Left colon (tissue), 2 donors: Measurements from ENCODE around the gene PPM1L. TPM values are rescaled to one million over a fixed set of nuclear protein-coding genes. Genes with fewer than 3 reads are reported as not detected.
"Not testable (repeated sequence)": the region's sequence is repeated elsewhere in the genome, so short reads cannot be mapped to it uniquely, and the experiment has no call there.

ENCODE experiments used
- ATAC-seq: fragments of 200-7000 bp; cut with Tn5 transposase; one replicate; pipeline ENCODE4 v1.9.1; 2020; ENCODE audit warnings: mild to moderate bottlenecking, moderate library complexity
- DNase-seq, 2 donors: peaks; one replicate each; pipeline ENCODE4 v3.0.0-alpha.2; 2020
- intact Hi-C, 2 donors: fragments of 100-400 bp; cut with DNase I in 1 of 2; cut with micrococcal nuclease in 1 of 2; formaldehyde crosslinking; loops; one replicate each; pipeline versions ENCODE4 v1.11.2 to v1.14.0; 2022; cut with DNase I, micrococcal nuclease
- total RNA-seq, 2 donors: library from RNA; stranded (reverse); fragmentation: NEBNext Ultra II Directional; extraction: Animal tissue kit (Norgen Biotek cat#: 25700); gene quantifications; one replicate each; pipeline ENCODE4 v1.2.1, GENCODE V29; 2021
- donor health status: DM: no; HTN: no; CAD: no.
- donor health status: DM: yes; HTN: yes; CAD: no.

Gene PPM1L
- total RNA-seq, 2 donors from 2014 or later: 16.9 to 20.4 TPM

DNA sequence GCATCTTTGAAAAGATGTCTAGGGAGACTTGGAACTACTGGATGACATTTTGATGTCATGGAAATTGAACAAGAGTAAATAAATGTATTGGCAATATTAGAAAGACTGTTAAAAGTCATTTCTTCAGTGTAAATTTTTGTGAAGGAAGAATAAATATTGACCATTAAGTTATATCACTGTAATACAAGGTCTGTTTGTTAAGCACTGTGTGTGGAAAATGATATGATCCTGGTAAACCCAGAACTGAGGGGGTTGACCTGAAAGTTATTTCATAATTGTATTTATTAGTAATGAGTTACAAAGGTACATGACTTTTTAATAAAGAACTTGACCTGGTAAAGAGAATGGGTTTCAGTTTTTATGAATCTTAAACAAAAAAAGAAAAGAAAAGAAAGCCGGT lies 242.6 kb downstream of the PPM1L start:
- intact Hi-C loops: no loop called here
- DNase-seq (no peak), ATAC-seq (no peak)

DNA sequence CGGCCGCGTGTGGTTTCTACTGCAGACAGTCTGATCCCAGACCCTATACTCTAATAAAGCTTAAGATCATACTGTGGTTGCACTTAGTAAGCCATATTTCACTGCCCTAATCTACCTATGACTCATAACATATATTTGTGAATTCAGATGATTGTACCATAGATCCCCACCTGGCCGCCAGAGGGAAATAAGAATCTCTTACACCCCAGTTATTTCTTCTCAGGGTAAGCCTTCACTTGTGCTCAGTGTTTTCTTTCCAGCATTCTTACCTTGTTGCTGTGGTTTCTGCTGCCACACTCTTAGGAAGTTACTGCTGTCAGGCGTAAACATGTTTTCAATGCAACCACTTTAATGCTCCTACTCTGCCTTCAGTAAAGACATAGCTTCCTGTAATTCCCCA lies 243.2 kb downstream of the PPM1L start:
- intact Hi-C loops: no loop called here
- no peak for DNase-seq
- no peak for ATAC-seq

DNA sequence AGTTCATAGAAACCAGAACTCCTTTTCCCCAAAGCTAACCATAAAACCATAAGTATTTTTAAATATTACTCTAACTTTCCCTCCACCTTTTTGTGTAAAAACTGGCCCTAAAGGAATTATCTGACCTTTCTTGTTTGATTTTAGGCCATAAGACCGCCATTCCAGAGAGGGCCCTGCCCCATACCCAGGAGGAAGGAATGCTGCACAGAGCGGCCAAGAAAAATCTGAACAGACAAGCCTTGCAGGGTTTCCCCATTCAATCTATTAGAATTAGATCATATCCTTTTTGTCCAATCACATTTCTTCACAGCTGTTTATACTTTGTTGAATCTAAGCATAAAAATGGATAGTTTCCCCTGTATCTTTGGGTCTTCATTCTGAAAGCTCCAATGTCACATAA lies 252.1 kb downstream of the PPM1L start:
- DNase-seq (no peak), ATAC-seq (no peak)
- intact Hi-C loops: no loop called here

DNA sequence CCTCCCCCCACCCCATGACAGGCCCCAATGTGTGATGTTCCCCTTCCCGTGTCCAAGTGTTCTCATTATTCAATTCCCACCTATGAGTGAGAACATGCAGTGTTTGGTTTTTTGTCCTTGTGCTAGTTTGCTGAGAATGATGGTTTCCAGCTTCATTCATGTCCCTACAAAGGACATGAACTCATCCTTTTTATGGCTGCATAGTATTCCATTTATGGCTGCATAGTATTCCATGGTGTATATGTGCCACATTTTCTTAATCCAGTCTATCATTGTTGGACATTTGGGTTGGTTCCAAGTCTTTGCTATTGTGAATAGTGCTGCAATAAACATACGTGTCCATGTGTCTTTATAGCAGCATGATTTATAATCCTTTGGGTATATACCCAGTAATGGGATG lies 254.1 kb downstream of the PPM1L start:
- DNase-seq, intact Hi-C loops, ATAC-seq: not testable (repeated sequence)

DNA sequence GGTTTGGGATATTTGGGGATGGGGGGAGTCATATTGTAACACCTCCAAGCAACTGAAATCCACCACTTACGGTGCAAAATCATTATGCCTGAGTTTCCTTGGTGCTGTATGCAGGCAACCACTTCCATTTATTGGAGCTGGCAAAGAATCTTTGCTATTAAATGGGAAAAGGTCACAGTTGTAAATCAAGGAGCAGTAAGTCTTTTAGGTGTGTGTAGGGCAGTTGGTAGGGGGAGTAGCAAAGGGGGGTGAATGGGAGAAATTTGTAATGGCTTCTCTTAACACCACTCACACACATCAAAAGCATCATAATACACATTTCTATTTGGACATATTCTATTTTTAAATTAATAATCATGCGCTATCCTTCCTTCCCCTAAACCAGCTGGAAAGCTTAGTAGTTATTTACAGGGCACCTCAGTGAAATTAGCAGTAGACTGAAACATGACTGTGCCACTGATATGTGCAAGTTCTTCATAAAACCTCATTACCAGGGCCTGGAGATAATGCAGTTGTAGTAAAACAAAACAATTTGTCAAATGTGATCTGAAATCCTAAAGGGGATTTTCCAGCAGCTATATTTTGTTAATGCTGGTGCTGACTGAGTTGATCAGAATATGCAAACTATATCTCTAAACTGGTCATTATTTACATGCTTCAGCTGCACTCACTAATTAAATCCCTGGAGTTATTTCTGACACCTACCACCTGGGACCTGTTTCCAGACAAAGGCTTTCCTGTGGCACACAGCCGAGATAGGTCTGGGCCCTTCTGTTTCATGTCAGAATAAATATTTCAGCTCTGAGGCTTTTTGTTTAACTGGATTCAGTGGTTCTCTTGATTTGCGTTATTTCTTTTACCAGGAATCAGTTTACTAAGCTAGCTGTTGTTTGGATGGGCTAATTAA lies 259.1 kb downstream of the PPM1L start:
- ATAC-seq (no peak), DNase-seq (no peak)
- intact Hi-C loops: no loop called here

DNA sequence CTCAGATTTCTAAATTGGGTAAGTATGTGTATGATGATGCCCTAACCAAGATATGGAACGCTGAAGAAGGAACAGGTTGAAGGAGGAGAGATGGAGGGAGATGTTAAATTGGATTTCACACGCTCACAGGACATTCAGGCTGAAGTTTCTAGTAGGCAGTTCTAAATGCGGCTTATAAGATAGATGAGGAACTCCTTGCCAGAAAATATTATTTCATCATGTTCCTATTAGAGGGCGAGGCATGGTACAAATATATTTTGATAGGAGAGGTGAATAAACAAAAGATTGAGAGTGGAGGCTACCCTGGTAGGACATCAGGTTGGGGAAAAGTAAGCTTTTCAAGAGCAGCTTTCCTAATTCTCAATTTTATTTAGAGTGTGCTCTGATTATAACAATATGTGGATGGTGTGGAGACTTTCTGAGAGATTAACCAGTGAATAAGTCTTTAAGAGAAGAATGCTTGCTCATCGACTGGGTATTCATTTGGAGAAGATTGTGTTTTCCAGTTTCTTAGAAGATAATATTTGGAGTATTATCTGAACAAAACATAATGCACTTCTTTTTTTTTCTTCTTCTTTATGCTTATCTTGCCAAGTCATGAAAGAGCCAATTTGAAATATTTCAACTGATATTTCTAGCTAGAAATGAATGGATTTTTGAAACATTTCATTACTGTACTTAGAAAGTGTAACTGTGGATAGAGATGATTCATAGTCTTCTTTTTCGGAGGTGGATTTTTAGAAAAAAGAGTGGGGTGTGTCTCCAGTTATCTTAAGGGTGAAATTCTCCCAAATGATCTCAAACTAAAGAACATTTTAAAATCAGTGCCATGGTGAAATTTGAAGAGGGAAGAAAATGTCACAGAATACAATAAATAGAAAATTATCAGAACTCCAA lies 260.6 kb downstream of the PPM1L start:
- DNase-seq (no peak), ATAC-seq (no peak)
- intact Hi-C loops: no loop called here

DNA sequence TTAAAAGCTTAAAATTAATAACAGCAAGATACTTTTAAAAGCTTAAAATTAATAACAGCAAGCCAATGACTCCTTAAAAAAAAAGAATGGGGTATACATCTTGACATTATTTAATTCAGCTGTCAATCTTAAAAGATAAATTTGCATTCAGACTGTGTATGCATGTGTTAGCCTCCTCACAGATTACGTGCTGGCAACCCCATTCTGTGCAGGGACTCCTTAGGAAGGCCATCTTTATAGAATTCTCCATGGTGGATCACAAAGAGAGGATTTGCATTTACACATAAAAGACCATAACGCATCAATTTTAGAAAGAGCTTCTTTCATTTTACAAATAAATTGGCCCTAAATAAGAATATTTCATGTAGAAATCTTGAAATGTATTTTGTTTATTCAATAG lies 261.9 kb downstream of the PPM1L start:
- no peak for ATAC-seq
- DNase-seq: no peak
- intact Hi-C loops: no loop called here

DNA sequence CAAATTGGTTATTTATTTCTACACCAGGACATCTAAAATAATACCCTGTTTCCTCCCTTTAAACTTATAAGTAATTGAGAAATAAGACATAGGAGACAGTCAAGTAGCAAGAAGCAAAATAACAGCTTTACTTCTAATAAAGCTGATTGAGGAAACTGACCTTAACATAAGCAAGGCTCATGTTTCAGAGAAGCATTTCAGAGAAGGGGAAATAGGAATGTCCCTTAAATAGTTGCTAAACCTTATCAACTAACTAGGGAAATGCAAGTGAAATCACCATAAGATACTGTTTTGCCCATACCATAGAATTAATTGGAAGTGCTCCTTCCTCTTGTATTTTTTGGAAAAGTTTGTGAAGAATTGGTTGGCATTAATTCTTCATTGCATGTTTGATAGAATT lies 264.2 kb downstream of the PPM1L start:
- ATAC-seq (no peak), DNase-seq (no peak)
- intact Hi-C loops: no loop called here

DNA sequence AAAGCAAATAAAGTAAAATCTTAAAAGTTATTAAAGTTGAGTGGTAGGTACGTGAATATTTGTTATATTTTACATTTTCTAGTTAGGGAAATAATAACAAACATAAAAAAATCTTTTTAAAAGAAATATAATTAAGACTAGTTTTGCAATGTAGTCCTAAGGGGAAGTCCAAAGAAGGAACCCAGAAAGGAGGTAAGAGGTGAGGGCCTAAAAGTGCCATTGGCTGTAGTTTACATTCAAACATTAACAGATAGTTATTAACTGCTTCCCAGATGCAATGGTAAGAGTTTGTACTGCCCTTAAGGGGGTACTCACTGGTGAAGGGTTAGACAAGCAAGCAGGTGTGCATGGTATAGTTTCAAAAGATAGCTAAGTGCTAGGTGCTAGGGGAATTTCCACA lies 269.9 kb downstream of the PPM1L start:
- DNase-seq (no peak), ATAC-seq (no peak)
- intact Hi-C loops: no loop called here

DNA sequence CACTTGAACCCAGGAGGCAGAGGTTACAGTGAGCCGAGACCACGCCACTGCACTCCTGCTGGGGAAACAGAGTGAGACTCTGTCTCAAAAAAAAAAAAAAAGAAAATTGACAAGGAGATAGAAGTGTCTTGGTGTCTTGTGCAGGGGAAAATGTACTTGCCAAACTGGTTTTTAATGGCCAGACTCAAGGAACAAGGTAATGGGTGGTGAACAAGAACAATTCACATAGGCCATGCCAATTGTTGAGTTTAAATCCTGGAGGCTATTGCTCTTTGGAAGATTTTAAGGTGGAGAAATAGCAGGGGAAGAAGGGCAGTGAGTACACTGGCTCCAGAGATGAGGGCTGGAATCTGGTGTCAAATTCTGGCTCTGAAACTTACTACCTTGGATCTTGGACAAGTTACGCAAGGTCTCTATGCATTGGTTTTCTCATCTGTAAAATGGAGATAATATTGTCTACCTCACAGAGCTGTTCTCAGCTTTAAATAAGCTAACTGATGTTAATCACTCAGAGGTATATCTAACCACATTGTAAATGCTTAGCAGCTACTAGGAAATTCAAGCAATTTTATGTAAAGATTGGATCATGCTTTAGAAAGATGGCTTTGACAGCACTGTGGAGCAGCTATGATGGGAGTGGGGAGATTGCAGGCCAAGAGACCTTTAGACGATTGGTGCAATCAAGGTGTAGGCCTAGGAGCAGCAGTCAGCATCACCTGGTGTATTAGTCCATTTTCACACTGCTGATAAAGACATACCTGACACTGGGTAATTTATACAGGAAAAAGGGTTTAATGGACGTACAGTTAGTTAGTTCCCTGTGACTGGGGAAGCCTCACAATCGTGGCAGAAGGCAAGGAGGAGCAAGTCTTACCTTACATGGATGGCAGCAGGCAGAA lies 270.8 kb downstream of the PPM1L start:
- no peak for ATAC-seq
- no peak for DNase-seq
- intact Hi-C loops: no loop called here

DNA sequence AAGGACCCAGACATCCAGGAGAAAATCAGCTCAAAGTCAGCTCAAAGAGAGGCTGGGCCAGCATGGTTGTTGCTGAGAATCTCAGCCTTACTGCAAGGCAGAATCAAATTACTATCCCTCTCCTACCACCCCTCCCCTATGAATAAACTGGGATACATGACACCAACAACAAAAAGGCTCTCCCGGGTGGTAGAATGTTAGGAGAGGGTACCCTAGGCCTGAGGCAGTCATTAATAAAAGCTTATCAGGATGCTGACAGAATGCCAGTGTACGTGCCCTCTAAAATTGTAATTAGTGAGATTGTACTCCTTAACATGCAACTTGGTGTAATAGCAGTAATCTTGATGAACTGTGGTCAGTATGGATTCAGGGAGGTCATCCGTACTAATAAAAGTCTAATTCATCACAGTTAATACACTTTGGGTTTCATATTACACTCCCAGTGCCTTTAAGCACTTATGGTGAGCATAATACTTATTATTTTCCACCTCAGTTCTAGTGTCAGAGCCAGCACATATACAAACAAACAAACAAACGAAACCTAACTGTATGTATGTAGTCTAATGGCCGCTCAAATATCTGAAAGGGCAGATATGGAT lies 272.6 kb downstream of the PPM1L start:
- DNase-seq: no peak
- intact Hi-C loops: no loop called here
- ATAC-seq: no peak

DNA sequence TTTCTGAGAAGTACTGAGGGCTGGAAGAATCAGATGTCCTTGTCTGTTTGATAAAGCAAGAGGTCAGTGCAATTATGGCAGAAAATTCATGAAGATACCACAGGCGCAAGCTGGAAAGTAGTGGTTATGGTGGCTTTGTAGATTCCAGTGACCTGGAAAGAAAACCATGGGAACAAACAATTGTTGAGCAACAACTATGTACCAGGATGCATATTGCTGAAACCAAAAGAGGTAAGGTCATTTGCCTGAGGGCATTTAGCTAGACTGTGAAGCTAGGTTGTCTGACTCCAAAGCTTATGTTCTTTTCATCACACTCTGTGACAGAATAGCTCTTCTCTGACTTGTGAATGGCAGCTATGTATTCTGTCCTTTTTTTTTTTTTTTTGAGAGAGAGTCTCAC lies 275.1 kb downstream of the PPM1L start:
- no peak for ATAC-seq
- intact Hi-C loops: no loop called here
- no peak for DNase-seq

DNA sequence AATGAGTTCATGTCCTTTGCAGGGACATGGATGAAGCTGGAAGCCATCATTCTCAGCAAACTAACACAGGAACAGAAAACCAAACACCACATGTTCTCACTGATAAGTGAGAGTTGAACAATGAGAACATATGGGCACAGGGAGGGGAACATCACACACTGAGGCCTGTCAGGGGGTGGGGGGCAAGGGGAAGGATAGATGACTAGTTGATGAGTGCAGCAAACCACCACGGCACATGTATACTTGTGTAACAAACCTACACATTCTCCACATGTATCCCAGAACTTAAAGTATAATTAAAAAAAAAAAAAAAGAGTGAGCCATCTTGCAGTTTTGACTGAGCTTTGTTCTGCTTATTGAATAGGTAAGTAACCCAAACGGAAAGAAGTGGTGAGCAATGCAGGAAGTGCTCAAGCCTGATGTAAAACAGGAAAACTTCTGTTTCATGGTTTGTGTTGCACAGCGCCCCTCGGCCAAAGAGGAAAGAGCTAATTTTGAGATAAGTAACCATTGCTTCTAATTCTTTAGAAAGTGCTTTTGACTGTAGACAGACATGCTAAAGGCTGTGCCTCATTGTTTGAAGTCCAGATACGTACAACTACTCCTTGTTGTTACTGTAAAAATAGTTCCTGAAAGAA lies 279.0 kb downstream of the PPM1L start:
- intact Hi-C loops, ATAC-seq, DNase-seq: not testable (repeated sequence)

DNA sequence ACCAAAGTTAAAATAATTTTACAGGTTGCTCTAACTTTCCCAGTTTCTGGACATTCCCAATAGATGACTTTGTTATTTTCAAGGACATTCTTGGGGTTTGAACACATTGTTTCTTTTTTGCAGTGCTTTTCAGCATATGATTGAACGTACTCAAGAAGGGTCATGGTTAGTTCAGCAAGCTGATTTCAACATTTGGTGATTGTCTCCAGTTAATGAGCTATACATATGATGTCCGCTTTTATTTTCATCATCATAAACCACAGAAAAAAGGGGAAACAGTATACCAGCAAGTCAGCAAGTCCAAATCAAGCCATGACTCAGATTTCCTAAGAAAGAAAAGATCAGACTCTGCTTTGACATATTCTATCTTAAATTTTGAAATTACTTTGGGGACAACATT lies 279.7 kb downstream of the PPM1L start:
- no peak for ATAC-seq
- intact Hi-C loops: no loop called here
- no peak for DNase-seq

DNA sequence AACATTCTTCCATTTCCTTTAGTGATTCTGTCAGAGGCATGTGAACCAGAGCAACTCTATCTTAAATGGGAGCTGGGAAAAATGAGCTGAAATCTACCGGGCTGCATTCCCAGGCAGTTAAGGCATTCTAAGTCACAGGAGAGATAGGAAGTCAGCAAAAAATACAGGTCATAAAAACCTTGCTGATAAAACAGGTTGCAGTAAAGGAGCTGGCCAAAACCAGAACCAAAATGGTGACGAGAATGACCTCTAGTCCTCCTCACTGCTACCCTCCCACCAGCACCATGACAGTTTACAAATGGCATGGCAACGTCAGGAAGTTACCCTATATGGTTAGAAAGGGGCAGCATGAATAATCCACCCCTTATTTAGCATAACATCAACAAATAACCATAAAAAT lies 282.7 kb downstream of the PPM1L start:
- DNase-seq: no peak
- ATAC-seq: no peak
- intact Hi-C loops: no loop called here

DNA sequence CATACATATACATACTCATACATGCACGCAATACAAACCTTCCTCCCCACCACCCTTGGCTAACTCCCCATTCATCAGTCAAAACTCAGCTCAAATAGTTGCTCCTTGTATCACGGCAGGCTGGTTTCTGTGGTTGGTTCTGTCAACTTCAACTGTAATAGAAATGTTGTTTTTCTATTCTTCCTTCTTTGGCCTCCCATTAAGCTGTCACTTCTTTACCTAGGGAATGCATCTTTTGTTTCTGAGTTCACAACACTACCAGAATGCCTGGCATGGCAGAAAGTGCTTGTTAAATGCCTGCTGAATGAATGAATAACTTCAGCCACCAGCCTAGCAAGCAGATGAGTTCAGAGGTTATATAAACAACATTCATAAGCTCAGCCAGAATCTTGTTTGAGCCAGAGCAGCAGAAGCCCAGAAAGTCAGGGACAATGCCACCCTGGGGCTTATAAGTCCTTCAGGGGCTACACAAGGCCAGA lies 286.0 kb downstream of the PPM1L start:
- intact Hi-C loops: no loop called here
- ATAC-seq (no peak), DNase-seq (no peak)

DNA sequence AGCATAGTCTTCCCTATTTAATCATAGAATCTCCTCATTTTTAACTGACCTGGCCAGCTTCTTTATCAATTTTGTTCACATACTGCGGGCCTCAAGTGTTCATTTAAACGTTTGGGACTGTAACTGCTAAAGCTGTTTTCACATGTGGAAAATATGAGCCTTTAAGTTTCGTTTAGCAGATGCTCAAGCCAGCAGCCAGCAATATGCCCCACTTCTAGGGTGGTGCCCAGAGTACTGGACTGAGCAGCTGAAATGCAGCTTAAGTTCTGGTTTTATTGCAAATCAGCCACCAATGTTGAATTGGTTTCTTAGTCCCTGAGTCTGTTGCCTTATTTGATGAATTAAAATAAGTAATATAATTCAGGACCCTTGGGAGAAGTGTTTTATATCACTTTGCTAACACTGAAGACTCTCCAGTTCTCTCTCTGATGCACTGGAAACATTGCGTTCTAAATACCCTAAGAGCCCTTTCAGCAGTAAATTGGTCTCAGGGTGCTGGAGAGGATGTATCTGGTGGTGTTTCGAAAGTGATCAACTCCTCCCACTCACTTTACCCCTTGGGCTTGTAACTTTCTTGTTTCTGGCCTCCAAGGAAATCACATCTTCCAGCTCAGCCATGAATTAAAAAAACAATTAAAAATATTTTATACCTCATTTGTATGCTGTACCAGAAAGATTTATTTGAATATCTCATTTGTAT lies 287.5 kb downstream of the PPM1L start:
- intact Hi-C loops: no loop called here

More for the DNA sequence above, 287.5 kb downstream of the PPM1L start:
- DNase-seq (no peak), ATAC-seq (no peak)
